Putamen (tissue), 1 donor: ENCODE results near the gene OTOA.
"Not testable (repeated sequence)": the region's sequence is repeated elsewhere in the genome, so short reads cannot be mapped to it uniquely, and the experiment has no call there.

ENCODE experiments used
- DNase-seq: peaks from one replicate; pipeline ENCODE4 v3.0.0-alpha.2; 2016; ENCODE audit warnings: low spot score

OTOA gene

GRCh38 chr16:21722771-21723455, 59.1 kb downstream of the OTOA start:
- no peak for DNase-seq

DNA sequence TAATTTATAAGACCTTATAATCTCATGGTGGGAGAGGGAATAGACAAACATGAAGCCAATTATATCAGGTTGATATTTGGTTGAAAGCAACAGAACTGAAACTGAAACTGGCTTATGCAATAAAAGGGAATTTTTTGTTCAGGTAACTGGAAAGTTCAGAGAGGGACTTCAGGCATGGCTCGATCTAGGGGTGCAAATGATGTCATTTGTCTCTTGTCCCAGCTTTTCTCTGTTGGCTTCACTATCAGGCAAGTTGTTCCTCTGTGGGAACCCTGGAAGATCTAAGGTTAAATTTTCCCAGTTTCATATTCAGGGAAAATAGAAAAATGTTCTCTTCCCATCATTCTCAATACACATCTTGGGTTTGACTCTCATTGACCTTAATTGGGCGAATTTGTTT, 59.8 kb downstream of the OTOA start:
- no peak for DNase-seq

- DNase-seq: no peak
Measured at GRCh38 chr16:21727344-21727743, 63.6 kb downstream of the OTOA start.

DNA sequence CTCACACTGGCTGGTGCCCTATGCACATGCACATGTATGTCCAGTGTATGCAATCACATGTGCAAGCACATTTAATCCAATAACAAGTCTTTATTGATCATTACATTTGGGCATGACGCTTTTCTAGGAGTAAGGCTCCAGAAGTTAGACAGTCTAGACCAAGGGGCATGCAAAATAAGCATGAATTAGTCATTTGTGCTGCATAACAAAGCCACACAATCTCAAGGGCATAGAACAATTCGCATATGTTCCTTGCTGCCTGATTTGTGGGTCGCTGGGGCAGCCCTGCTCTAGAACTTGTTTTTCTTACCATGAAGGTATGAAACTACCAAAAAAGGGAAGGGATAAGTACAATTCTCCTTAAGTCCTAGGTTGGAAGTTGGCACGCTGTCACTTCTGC, 67.5 kb downstream of the OTOA start:
- DNase-seq: not testable (repeated sequence)

DNA sequence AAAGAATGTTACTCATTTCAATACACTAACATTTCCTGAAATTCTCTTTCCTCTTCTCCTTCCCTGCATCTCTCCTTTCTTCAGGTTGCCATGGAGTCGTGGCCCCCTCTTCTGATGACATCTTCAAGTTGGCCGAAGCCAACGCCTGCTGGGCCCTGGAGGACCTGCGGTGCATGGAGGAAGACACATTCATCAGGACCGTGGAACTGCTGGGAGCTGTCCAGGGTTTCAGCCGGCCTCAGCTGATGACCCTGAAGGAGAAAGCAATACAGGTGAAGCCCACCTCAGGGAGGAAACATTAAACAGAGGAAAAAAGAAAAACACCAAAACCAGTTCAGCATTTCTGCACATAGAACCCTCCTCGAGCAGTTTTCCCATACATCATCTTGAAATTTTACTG, 76.9 kb downstream of the OTOA start:
- DNase-seq: not testable (repeated sequence)

DNA sequence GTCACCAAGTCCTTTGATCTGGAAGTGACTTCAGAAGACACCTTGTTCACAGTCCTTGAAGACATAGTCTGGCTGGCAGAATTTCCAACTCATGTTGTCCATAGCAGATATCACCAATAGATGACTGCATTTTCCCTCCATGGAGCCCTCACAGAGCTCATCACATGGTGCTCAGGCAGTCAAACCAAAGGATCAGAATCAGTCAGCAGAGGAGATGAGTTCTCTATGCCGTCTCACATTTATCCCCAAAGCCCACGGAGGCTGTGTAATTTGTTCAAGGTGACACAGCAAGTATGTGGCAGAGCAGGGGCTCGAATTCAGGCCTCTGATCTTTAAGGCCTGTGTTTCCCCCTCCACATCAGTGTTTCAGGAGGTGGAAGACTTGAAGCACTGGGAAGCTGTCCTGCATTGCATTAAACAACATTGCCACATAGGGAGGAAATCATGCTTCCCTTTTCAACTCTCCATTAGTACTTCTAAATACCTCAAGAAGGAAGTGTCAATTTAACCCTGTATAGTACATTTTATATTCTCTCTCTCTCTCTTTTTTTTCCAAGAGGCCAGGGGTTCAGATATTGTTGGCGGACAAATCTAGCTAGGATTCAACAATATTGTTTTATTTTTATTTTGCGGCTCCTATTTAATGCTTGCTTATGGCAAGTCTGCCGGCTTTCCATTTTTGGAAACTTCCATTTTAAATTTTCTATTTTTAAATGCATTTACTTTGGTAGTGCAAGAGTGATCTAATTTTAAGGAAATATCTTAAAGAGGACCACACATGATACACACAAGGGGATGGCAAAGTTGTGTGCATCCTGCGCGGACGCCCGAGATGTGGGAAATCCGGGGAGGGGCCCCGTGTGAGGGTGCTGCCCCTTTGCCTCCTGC, 92.7 kb downstream of the OTOA start:
- DNase-seq: not testable (repeated sequence)

DNA sequence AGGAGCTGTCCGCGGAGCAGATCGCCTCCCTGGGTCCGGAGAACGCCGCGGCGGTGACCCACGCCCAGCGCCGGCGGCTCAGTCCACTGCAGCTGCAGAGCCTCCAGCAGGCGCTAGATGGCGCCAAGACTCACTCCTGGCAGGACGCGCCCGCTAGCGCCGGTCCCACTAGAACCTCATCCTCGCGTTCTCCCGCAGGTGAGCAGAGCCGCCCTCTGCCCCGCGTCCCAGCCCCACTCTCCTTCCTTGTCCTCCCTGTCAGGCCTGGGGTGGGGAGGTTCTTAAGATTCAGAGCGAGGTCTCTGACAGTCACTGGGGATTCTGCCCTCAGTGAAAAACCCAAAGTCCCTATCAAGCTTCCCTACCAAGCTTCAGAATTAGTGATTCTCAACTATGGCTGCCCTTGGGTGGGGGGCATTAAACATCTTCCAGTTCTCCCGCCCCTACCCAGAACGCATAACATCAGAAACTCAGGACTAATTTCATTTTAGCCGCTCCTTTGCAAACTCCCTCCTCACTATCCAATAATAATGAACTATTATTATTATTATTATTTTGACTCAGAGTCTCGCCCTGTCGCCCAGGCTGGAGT, 93.4 kb downstream of the OTOA start:
- DNase-seq: not testable (repeated sequence)

DNA sequence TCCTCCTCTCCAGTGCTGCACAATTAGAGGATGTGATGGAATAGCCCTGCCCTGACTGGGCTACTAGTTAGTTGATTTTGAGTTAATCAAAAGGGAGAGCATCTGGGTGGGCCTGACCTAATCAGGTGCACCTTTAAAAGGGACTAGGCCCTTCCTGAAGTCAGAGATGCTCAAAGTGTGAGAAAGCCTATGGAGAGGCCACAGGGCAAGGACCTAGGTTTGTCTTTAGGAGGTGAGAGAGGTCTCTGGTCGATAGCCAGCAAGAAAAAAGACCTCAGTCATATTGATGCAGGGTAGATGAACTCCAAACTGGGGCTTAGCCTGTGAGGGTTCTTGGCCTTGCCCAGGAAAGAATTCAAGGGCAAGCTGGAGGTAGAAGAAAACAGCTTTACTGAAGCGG, 104.5 kb downstream of the OTOA start:
- not testable (repeated sequence) for DNase-seq

GRCh38 chr16:21768810-21769209, 105.0 kb downstream of the OTOA start:
- not testable (repeated sequence) for DNase-seq

GRCh38 chr16:21769284-21769683, 105.5 kb downstream of the OTOA start:
- DNase-seq: not testable (repeated sequence)

GRCh38 chr16:21770584-21770983, 106.8 kb downstream of the OTOA start:
- DNase-seq: not testable (repeated sequence)

- not testable (repeated sequence) for DNase-seq
Measured at GRCh38 chr16:21772547-21773206, 108.9 kb downstream of the OTOA start.

DNA sequence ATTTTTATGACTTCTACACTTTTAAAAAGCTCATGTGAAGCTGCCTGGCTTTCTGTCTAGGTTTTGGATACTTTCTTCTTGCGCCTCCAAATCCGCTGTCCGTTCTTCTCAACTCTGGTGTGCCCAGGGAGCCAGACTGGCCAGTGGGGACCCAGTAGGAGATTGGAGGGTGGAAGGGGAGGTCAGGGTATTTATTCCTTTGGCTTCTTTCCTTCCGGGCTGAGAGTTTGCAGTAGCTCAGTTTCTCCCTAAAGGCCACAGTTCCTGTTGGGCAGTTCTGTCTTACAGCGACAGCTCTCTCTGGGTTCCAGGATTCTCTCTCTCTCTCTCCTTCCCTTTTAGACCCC, 109.4 kb downstream of the OTOA start:
- DNase-seq: not testable (repeated sequence)

- not testable (repeated sequence) for DNase-seq
Measured at GRCh38 chr16:21780525-21780924, 116.8 kb downstream of the OTOA start.

GRCh38 chr16:21790506-21790905, 126.7 kb downstream of the OTOA start:
- DNase-seq: not testable (repeated sequence)

DNA sequence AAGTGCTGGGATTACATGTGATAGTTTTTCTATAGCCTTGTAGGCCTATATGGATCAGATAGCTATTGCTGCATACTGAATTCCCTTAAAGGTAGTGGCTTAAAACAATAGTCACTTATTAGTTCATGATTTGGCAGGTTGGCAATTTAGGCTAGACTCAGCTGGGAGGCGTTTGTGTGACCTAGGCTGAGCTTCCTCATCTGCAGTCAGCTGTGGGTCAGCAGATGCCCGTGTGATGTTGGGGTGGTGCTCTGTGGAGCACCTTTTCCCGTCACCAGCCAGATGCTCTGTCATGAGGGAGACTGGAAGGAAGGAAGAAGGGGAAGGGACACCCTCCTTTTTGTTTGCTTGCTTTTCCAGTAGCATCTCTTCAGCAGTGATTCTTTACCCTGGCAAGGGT, 129.5 kb downstream of the OTOA start:
- DNase-seq: not testable (repeated sequence)

DNA sequence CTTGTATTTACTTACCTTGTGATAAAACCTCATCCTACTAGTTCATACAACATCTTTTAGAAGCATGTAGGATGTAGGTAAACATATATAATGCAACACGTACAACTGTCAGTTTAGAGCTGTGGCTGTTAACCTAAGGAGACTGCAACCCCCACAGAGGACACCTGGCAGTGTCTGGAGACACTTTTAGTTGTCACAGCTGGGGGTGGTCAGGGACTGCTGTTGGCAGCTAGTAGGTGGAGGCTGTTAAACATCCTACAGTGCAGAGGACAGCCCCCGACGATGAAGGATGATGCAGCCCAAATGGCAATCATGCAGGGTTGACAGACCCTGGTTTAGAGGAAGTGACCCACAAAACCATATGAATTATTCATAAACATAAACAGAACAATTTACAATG, 134.8 kb downstream of the OTOA start:
- DNase-seq: not testable (repeated sequence)

DNA sequence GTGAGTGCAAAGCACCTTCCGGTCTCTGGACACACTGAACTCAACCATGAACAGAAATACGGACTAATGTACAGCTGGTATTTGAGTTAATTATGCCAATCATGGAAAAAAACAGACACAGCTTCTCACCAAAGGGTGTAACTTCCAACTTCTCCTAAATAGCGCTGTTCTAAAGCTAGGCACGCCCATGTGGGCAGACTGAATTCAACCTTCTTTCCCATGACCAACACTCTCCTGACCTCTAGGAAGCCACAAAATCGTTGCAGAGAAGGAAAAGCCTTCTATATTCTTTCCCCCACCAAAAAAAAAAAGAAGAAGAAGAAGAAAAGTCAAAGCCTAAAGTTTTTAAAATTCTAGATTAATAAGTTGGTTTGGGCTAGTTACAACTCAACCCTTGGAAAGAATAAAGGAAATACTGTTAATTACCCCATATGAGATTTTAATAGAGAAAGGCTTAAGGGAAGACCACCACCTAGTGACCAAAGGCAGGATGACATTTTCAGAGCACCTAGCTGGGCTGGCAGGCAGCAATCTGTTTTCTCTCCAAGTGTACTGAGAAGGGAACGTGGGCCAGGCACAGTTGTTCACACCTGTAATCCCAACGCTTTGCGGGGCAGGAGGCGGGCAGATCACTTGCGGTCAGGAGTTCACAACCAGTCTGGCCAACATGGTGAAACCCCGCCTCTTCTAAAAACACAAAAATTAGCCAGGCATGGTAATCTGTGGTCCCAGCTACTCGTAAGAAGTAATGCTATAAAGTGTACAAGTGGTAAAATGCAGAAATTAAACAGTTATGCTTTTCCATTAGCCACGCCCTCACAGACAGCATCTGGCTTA, 138.0 kb downstream of the OTOA start:
- not testable (repeated sequence) for DNase-seq

DNA sequence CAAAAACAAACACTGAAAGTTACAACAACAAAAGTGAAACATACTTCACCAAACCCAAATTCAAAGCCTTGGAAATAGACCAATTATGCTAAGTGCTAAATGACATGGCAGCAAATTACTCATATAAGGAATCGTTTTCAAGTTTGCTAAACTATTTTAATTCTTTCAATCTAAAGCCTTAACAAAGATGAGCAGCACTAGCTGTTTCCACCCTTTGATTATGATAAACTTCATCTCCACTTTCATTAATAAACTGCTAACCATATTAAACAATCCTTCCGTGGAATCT, 138.6 kb downstream of the OTOA start:
- not testable (repeated sequence) for DNase-seq
